Measurements from ENCODE around the gene SYNPR. TPM values are rescaled to one million over a fixed set of nuclear protein-coding genes. Genes with fewer than 3 reads are reported as not detected.

Gene SYNPR
- total RNA-seq: not detected

DNA sequence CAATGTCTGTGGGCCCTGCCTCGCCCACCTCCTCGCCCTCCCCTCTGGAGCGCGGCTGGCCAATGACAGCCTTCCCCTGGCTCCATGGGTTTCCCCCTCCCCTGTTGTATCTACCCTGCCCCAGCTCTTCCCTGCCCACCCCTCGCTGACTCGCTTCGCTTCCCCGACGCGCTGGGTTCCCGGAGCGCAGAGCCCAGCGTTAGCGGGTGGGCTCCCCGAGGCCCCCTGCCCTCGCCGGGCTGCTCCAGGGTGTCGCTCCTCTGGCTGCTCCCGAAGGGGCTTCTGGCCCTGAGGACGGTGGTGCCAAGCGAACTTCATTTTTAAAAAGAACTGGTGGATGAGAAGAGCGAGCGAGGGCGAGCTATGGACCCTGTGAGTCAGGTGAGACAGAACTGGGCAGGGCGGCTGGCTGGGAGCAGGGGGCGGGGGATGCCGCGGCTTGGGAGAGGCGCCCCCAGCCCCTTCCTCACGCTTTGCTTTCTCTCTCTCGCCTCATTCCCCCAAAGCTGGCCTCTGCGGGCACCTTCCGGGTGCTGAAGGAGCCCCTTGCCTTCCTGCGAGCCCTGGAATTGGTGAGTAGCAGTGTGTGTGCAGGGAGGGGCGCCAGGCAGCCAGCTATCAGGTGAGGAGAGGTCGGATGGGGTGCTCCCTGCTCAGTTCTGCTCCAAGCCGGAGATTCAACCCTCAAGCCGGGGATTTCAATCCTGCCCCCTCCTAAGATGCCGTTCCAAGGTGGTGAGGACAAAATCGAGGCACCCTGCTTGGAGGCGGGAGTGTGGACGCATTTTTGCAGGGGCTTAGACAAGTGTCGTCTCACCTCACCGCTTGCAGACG is at the start of gene SYNPR:
Gene SYNPR (plus strand): TSS at position 138 of the 834 bp plus-strand sequence.
- H3K4me3 ChIP-seq: no peak within 1 kb of the TSS
- DNase-seq: no peak
- 22% methylated on average over 44 of the region's 45 CpGs; no CpG with 5 or more reads in 1 of the 2 donors for WGBS, 2 donors (ENCODE audit: low coverage in 1 of 2)

DNA sequence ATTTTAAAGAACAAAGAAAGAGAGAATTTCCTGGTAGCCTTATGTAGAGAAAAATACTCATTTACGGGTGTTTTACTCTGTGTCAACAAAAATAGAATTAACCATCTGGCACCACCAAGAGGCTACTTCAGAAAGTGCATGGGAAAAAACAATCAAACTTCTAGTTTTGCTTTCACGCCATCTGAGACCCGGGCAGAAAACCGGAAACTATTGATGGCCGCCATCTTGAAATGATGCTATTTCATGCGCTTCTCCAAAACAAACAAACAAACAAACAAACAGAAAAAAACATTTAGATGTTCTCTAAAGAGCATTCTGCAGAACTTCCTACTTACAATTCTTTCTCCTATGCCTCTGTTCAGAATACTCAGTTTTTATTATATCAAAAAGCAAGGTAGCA is 49.4 kb upstream of the SYNPR start:
- Histone ChIP-seq H3K27me3 (no peaks in the 10 kb centered on the region), H3K9me3 (no peaks in the 10 kb centered on the region), H3K4me3 (no peak overlapping the region), H3K36me3 (no peaks in the 10 kb centered on the region), H3K4me1 (no peaks in the 10 kb centered on the region), H3K27ac (no peak overlapping the region)
- intact Hi-C loops (cut with DNase I; ENCODE audit: low total_unique reads): no loop called here
- in situ Hi-C loops (cut with MboI; ENCODE audit: low pct_ligation_motif_present in 1 of 4, low pct_unique_long_range_greater_than_20kb in 1 of 4, low sequenced_read_pairs in 3 of 4): no loop called here
- TF ChIP-seq POLR2A (IDR thresholded peaks at IDR 0.05): no peak
- TF ChIP-seq POLR2AphosphoS5 (IDR thresholded peaks at IDR 0.05): no peak
- TF ChIP-seq, protein P1, sequence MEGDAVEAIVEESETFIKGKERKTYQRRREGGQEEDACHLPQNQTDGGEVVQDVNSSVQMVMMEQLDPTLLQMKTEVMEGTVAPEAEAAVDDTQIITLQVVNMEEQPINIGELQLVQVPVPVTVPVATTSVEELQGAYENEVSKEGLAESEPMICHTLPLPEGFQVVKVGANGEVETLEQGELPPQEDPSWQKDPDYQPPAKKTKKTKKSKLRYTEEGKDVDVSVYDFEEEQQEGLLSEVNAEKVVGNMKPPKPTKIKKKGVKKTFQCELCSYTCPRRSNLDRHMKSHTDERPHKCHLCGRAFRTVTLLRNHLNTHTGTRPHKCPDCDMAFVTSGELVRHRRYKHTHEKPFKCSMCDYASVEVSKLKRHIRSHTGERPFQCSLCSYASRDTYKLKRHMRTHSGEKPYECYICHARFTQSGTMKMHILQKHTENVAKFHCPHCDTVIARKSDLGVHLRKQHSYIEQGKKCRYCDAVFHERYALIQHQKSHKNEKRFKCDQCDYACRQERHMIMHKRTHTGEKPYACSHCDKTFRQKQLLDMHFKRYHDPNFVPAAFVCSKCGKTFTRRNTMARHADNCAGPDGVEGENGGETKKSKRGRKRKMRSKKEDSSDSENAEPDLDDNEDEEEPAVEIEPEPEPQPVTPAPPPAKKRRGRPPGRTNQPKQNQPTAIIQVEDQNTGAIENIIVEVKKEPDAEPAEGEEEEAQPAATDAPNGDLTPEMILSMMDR (IDR thresholded peaks at IDR 0.05): peak; percentile 46 to 67 (median 51)
- DNase-seq: no peak
- WGBS, 2 donors (ENCODE audit: low coverage in 1 of 2): 14 to 15% methylated on average over 6 of the region's 6 CpGs

More for the DNA sequence above, at the start of gene SYNPR:
- H3K27me3 ChIP-seq: peaks cover 49% of the 10 kb centered on the region
- in situ Hi-C loops (cut with MboI; ENCODE audit: low pct_ligation_motif_present in 1 of 4, low pct_unique_long_range_greater_than_20kb in 1 of 4, low sequenced_read_pairs in 3 of 4) (no loop called here), intact Hi-C loops (cut with DNase I; ENCODE audit: low total_unique reads) (no loop called here)
- H3K4me1 ChIP-seq: no peaks in the 10 kb centered on the region
- TF ChIP-seq, protein P1 (IDR thresholded peaks at IDR 0.05): no peak
- TF ChIP-seq POLR2AphosphoS5 (IDR thresholded peaks at IDR 0.05): no peak
- no peak for TF ChIP-seq POLR2A (IDR thresholded peaks at IDR 0.05)
- TF ChIP-seq EP300 (IDR thresholded peaks at IDR 0.05; ENCODE audit: low read depth): no peak
- no peak within 1 kb of the TSS for H3K27ac ChIP-seq
- H3K36me3 ChIP-seq: no peaks in the 10 kb centered on the region
- no peaks in the 10 kb centered on the region for H3K9me3 ChIP-seq

DNA sequence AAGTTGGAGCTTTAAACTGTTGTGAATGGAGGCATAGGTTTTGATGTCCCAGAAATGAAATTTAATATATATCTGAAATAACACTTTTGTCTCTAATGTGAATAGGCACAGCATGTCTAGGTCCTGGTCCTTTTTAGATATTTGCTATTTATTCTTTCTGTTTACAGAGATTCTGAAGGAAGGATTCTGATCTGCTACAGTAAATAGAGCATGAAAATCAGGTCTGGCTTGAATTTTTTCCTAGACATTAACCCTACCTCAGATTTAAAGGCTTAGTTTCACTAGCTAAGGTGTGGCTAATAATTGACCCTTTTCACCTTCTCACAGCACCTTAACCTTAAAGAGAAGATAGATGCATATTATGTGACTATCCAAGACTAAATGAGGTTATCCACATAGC is 48.0 kb upstream of the SYNPR start:
- H3K36me3 ChIP-seq: no peaks in the 10 kb centered on the region
- no peak overlapping the region for H3K4me3 ChIP-seq
- no peaks in the 10 kb centered on the region for H3K4me1 ChIP-seq
- intact Hi-C loops (cut with DNase I; ENCODE audit: low total_unique reads): no loop called here
- no peaks in the 10 kb centered on the region for H3K9me3 ChIP-seq
- in situ Hi-C loops (cut with MboI; ENCODE audit: low pct_ligation_motif_present in 1 of 4, low pct_unique_long_range_greater_than_20kb in 1 of 4, low sequenced_read_pairs in 3 of 4): no loop called here
- no peak for TF ChIP-seq EP300 (IDR thresholded peaks at IDR 0.05; ENCODE audit: low read depth)
- TF ChIP-seq, protein P1 (IDR thresholded peaks at IDR 0.05): no peak
- TF ChIP-seq POLR2AphosphoS5 (IDR thresholded peaks at IDR 0.05): no peak
- DNase-seq: no peak
- H3K27me3 ChIP-seq: no peaks in the 10 kb centered on the region
- H3K27ac ChIP-seq: no peak overlapping the region

DNA sequence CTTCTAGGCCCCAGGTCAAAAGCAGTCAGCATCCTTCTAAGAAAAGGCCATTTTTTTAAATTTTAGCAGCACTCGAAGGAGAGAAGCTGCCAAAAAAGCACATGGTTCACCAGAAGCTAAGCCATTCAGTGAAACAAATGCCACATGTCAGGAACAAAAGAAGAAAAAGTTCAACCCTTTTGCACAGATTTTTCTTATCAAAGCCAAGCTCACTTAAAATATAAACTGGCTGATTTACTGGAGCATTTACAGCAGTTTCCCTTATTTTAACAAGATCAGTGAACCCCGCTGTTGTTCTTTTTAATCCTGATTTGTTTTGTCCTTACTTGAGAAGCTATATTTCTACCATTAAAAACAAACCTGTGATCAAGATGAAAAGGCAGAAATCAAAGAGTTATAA is 46.5 kb upstream of the SYNPR start:
- no peak overlapping the region for H3K4me3 ChIP-seq
- no peaks in the 10 kb centered on the region for H3K36me3 ChIP-seq
- no peaks in the 10 kb centered on the region for H3K4me1 ChIP-seq
- intact Hi-C loops (cut with DNase I; ENCODE audit: low total_unique reads) (no loop called here), in situ Hi-C loops (cut with MboI; ENCODE audit: low pct_ligation_motif_present in 1 of 4, low pct_unique_long_range_greater_than_20kb in 1 of 4, low sequenced_read_pairs in 3 of 4) (no loop called here)
- no peaks in the 10 kb centered on the region for H3K27me3 ChIP-seq
- WGBS, 2 donors (ENCODE audit: low coverage in 1 of 2): 73 to 100% methylated on average over 2 of the region's 2 CpGs
- H3K27ac ChIP-seq: no peak overlapping the region
- TF ChIP-seq EP300 (IDR thresholded peaks at IDR 0.05; ENCODE audit: low read depth): no peak
- TF ChIP-seq POLR2A (IDR thresholded peaks at IDR 0.05): no peak
- TF ChIP-seq, protein P1 (IDR thresholded peaks at IDR 0.05): no peak
- no peak for TF ChIP-seq POLR2AphosphoS5 (IDR thresholded peaks at IDR 0.05)
- no peak for DNase-seq
- H3K9me3 ChIP-seq: no peaks in the 10 kb centered on the region
